ENCODE data around the gene GTF2H4.

DNA sequence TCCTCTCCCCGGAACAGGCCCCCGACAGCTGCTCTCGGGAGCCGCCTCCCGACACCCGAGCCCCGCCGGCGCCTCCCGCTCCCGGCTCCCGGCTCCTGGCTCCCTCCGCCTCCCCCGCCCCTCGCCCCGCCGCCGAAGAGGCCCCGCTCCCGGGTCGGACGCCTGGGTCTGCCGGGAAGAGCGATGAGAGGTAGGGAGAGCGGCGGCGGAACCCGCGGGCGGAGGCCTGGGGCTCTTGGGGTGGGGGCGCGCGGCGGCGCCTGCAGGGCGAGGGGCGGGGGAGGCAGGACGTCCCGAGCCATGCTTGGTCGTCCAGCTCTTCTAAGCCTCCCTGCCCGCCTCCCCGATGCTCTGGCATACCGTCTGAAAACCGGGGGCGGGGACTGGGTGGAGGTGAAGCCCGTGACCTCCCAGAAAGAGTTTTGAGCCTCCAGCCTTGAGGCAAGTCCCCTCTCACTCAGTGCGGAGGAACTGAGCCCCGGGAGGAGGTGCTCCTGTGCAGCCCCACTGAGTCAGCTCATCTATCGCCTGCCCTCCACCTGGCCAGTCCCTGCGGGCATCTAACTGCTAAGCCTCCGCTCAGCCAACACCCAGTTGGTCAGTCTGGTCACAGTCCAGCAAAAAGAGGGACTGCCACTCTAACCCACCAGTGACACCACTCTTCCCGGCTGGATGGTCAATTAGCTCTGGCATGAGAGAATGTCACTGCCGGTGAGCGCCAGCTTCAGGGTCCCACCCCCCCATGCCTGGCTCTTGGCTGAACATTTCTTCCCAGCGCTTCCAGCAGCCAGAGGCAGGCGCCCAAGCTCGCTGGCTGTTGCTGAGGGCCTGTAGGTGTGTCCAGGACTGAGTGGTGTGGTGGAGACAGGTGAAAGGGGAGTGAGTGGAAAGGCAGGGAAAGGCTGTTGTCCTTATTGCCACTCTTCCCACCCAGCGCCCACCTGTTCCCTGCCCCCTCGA is 23.2 kb upstream of the GTF2H4 start:
- TF ChIP-seq CTCF (conservative IDR thresholded peaks at IDR 0.05) = no peak
- no peak for TF ChIP-seq EZH2 (IDR thresholded peaks at IDR 0.05; ENCODE audit: low read depth)

Data from PC-9 (cell line).